Brain microvascular endothelial cell (primary cell): ENCODE results near the gene EEF2K.
"Not testable (repeated sequence)": the region's sequence is repeated elsewhere in the genome, so short reads cannot be mapped to it uniquely, and the experiment has no call there.

Source experiments
- DNase-seq: peaks from one replicate; pipeline ENCODE4 v3.0.0-alpha.2; 2020
- H3K27ac ChIP-seq: fragments of 250-450 bp; sonication (Bioruptor Pico); 2 replicates; pipeline ENCODE4 v1.5.1; 2020; ENCODE audit warnings: mild to moderate bottlenecking, moderate library complexity
- H3K27me3 ChIP-seq: fragments of 250-450 bp; sonication (Bioruptor Pico); replicated peaks from 2 replicates; pipeline ENCODE4 v1.5.1; 2020; ENCODE audit warnings: mild to moderate bottlenecking
- H3K36me3 ChIP-seq: fragments of 250-450 bp; sonication (Bioruptor Pico); replicated peaks from 2 replicates; pipeline ENCODE4 v1.5.1; 2020; ENCODE audit warnings: mild to moderate bottlenecking
- H3K4me3 ChIP-seq: 2 replicates; pipeline ENCODE4 v1.5.1; 2011; ENCODE audit warnings: low read depth, mild to moderate bottlenecking, control low read depth, low read length, moderate library complexity
- in situ Hi-C: cut with HindIII; loops from 2 replicates; pipeline ENCODE4 v1.10.0; 2017; ENCODE audit warnings: low sequenced_read_pairs, low pct_ligation_motif_present
- TF ChIP-seq, protein P1 (sequence below): IDR thresholded peaks from 2 replicates; pipeline ENCODE4 v1.5.1; 2011; ENCODE audit warnings: low read depth, mild to moderate bottlenecking, moderate library complexity, low read length, control low read depth, inconsistent platforms; ENCODE audit errors: missing control alignments

The EEF2K gene

GRCh38 chr16:22164482-22164881, 41.6 kb upstream of the EEF2K start:
- H3K36me3 ChIP-seq, result no peaks in the 10 kb centered on the region
- peaks cover 20% of the 10 kb centered on the region for H3K27me3 ChIP-seq
- no peak for DNase-seq
- in situ Hi-C loops, result no loop called here
- H3K4me3 ChIP-seq, result no peak overlapping the region
- TF ChIP-seq, protein P1, sequence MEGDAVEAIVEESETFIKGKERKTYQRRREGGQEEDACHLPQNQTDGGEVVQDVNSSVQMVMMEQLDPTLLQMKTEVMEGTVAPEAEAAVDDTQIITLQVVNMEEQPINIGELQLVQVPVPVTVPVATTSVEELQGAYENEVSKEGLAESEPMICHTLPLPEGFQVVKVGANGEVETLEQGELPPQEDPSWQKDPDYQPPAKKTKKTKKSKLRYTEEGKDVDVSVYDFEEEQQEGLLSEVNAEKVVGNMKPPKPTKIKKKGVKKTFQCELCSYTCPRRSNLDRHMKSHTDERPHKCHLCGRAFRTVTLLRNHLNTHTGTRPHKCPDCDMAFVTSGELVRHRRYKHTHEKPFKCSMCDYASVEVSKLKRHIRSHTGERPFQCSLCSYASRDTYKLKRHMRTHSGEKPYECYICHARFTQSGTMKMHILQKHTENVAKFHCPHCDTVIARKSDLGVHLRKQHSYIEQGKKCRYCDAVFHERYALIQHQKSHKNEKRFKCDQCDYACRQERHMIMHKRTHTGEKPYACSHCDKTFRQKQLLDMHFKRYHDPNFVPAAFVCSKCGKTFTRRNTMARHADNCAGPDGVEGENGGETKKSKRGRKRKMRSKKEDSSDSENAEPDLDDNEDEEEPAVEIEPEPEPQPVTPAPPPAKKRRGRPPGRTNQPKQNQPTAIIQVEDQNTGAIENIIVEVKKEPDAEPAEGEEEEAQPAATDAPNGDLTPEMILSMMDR, result no peak
- H3K27ac ChIP-seq, result no peak overlapping the region

GRCh38 chr16:22165508-22166285, 40.4 kb upstream of the EEF2K start:
- H3K27ac ChIP-seq, result no peak overlapping the region
- TF ChIP-seq, protein P1, result no peak
- H3K36me3 ChIP-seq, result no peaks in the 10 kb centered on the region
- in situ Hi-C loops, result no loop called here
- peaks cover 18% of the 10 kb centered on the region for H3K27me3 ChIP-seq
- no peak for DNase-seq
- no peak overlapping the region for H3K4me3 ChIP-seq

- Histone ChIP-seq H3K27ac (no peak overlapping the region), H3K4me3 (no peak overlapping the region), H3K27me3 (no peaks in the 10 kb centered on the region), H3K36me3 (no peaks in the 10 kb centered on the region)
- no peak for DNase-seq
- in situ Hi-C loops, result no loop called here
- TF ChIP-seq, protein P1, result no peak
Observed at GRCh38 chr16:22171953-22172352, 34.1 kb upstream of the EEF2K start.

DNA sequence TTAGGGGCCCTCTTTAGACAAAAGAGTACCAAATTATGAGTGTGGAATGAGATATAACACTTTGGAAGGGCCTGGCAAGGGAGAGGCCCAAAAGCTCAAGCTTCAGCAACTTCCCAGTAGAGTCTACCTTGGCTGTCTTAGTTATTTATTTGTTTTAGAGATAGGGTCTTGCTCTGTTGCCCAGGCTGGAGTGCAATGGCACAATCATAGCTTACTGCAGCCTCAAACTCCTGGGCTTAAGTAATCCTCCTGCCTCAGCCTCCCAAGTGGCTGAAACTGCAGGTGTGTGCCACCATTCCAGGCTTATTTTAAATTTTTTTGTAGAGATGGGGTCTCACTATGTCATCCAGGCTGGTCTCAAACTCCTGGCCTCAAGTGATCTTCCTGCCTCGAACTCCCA, 33.4 kb upstream of the EEF2K start:
- H3K27me3 ChIP-seq, H3K4me3 ChIP-seq, H3K36me3 ChIP-seq, DNase-seq, in situ Hi-C loops, H3K27ac ChIP-seq: not testable (repeated sequence)

DNA sequence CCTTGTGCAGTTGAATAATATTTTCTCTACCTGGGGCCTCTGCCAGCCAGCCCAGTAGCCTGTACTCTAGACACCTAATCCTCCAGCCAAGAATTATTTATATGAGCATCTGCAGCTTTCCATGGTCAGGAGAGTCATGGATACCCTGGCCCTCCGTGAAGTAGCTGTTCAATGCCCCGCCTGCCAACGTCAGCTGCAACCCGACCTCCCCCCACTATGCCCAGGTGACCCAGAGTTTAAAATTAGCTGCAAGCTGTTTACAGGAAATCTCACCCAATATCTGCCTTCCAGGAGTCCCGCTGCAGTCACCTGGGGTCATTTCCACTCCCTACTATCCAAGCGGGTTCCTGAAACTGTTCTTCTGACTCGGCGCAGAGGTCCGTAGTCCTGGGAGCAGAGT, 31.4 kb upstream of the EEF2K start:
- TF ChIP-seq, protein P1, result no peak
- in situ Hi-C loops, result no loop called here
- no peaks in the 10 kb centered on the region for H3K36me3 ChIP-seq

GRCh38 chr16:22177968-22178930, 27.8 kb upstream of the EEF2K start:
- TF ChIP-seq, protein P1, result no peak
- Histone ChIP-seq H3K4me3 (no peak overlapping the region), H3K27me3 (peaks cover 2% of the 10 kb centered on the region), H3K36me3 (no peaks in the 10 kb centered on the region), H3K27ac (no peak overlapping the region)
- in situ Hi-C loops, result no loop called here
- DNase-seq, result no peak

More for the DNA sequence above, 31.4 kb upstream of the EEF2K start:
- Histone ChIP-seq H3K27ac (no peak overlapping the region), H3K27me3 (no peaks in the 10 kb centered on the region), H3K4me3 (no peak overlapping the region)
- no peak for DNase-seq
